ENCODE measurements around the gene RNU6-1. TPM values are rescaled to one million over a fixed set of nuclear protein-coding genes. Genes with fewer than 3 reads are reported as not detected.

RNU6-1 gene
- total RNA-seq, 4 donors from 2014 or later: not detected

DNA sequence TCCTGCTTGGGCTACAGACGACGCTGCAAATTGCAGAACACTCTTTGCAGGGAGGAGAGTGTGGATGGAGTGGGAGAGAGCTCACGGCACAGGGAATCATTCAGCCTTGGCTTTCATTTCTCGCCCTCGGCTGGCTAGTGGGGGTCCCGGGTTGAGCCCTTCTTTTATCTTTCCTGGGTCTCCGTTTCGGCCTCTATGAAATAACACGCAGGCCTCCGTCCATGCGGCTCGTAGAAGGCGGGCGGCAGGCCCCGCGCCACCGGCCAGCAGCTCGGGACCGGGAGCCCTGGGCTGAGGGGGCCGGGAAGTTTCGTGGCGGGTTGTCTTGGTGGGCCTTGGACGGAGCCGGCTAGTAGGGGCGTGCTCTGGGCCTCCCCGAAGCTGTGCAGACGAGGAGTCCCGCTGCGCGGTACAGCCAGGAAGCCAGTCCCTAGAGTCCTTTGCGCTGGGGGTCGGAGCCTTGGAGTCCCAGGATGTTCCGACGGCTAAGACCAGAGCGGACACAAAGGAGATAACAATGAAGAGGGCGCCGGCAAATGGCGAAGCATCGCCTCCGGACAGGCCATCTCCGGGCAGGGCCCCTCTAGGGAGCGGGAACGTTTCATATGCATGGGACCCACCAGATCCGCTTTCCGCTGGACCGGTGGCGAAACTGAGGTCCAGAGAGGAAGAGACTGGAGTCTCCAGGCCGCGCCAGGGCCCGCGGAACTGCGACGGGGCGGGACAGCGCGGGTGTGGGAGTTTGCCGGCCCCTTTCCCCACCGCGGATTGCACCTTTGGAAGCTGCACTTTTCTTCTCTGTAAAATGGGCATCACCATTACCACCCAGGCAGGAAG, 4.3 kb downstream of the RNU6-1 start:
- H3K36me3 ChIP-seq: no peaks in the 10 kb centered on the region
- intact Hi-C loops (cut with DNase I): loop anchor here (5.0 to 10.0 kb wide), 2 partner anchors 313 to 891 kb away; partner anchors contain the start of gene C15orf61
- WGBS, 2 donors: 0 to 4% methylated on average over 10 to 23 of the region's 59 CpGs
- DNase-seq: no peak
- H3K27me3 ChIP-seq: peaks cover 15 to 64% (median 41%) of the 10 kb centered on the region in 4 donors
- TF ChIP-seq CTCF (IDR thresholded peaks at IDR 0.05) (no peak), POLR2A (IDR thresholded peaks at IDR 0.05) (no peak)
- peak overlapping the region; percentile 23 to 68 (median 46) for H3K4me3 ChIP-seq
- H3K4me1 ChIP-seq: peaks cover 44 to 63% (median 46%) of the 10 kb centered on the region in 3 donors
- no peak overlapping the region for H3K27ac ChIP-seq
- no peaks in the 10 kb centered on the region for H3K9me3 ChIP-seq

GRCh38 chr15:67834581-67835296, 5.1 kb downstream of the RNU6-1 start:
- peak overlapping the region; percentile 23 to 68 (median 46) for H3K4me3 ChIP-seq
- no peaks in the 10 kb centered on the region for H3K9me3 ChIP-seq
- intact Hi-C loops (cut with DNase I): loop anchor here (5.0 to 10.0 kb wide), 2 partner anchors 312 to 890 kb away; partner anchors contain the start of gene C15orf61
- no peak for TF ChIP-seq CTCF (IDR thresholded peaks at IDR 0.05)
- no peak for TF ChIP-seq POLR2A (IDR thresholded peaks at IDR 0.05)
- 2 to 7% methylated on average over 13 to 16 of the region's 59 CpGs for WGBS, 2 donors
- no peak for DNase-seq
- H3K36me3 ChIP-seq: no peaks in the 10 kb centered on the region
- no peak overlapping the region for H3K27ac ChIP-seq
- H3K4me1 ChIP-seq: peaks cover 46 to 67% (median 46%) of the 10 kb centered on the region in 3 donors
- H3K27me3 ChIP-seq: peaks cover 20 to 71% (median 46%) of the 10 kb centered on the region in 4 donors

DNA sequence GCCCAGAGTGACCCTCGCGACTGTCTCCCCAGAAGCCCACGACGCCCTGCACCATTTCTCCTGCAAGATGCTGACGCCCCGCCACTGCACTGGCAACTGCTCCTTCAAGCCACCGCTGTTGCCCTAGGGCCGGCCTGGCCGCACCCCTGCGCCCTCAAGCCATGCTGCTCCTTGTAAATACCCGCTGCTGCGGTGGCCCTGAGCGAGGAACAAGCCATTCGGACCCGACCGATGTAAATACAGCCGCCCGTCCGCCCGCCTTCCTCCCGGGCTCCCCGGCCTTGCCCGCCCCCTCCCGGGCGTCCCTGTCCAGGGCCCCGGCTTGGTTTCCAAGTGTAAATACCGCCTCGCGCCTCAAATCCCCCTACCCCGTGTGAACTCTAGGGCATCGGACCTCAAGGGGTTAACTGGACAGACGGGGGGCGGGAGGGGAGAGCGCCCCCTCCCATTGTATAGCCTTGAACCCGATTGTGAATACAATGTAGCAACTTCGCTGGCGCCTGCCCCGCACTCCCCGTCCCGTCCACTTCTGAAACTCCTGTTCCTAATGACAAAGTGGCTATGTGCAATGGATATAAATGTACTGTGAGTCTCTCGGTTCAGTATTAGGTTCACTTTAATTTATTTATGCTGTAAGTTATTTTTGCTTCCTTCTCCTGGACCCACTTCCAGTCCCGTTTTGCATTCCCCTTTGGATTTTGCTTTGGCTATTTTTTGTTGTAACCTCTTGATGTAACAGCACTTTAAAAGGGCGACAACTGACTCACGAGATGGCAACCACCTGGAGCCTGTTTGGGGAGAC, 5.9 kb downstream of the RNU6-1 start:
- Histone ChIP-seq H3K27ac (no peak overlapping the region), H3K9me3 (no peaks in the 10 kb centered on the region), H3K4me3 (peak overlapping the region; percentile 7 to 68 (median 46)), H3K27me3 (peaks cover 28 to 80% (median 54%) of the 10 kb centered on the region in 4 donors), H3K4me1 (peaks cover 47 to 67% (median 52%) of the 10 kb centered on the region in 3 donors), H3K36me3 (no peaks in the 10 kb centered on the region)
- intact Hi-C loops (cut with DNase I): loop anchor here (10.0 kb wide), 1 partner anchor 889 kb away; no protein-coding TSS in a partner anchor
- 1 to 3% methylated on average over 18 to 31 of the region's 44 CpGs for WGBS, 2 donors
- DNase-seq: no peak
- TF ChIP-seq POLR2A (IDR thresholded peaks at IDR 0.05): no peak
- TF ChIP-seq CTCF (IDR thresholded peaks at IDR 0.05): peak; percentile 31 to 68 (median 50)

GRCh38 chr15:67832897-67833709, 6.7 kb downstream of the RNU6-1 start:
- Histone ChIP-seq H3K4me3 (peak overlapping the region in 2 of 4 donors; percentile 50 to 68), H3K27ac (no peak overlapping the region), H3K36me3 (no peaks in the 10 kb centered on the region), H3K9me3 (no peaks in the 10 kb centered on the region), H3K4me1 (peaks cover 50 to 67% (median 56%) of the 10 kb centered on the region in 3 donors), H3K27me3 (peaks cover 35 to 86% (median 61%) of the 10 kb centered on the region in 4 donors)
- no peak for TF ChIP-seq POLR2A (IDR thresholded peaks at IDR 0.05)
- 8 to 19% methylated on average over 18 to 30 of the region's 32 CpGs for WGBS, 2 donors
- intact Hi-C loops (cut with DNase I): loop anchor here (10.0 kb wide), 1 partner anchor 888 kb away; no protein-coding TSS in a partner anchor
- DNase-seq: no peak
